Astrocyte (in vitro differentiated cells and primary cell): ENCODE measurements around the gene SEC16B.

ENCODE experiments used
- EZH2 ChIP-seq: IDR thresholded peaks from 2 replicates; pipeline ENCODE4 v1.6.1; 2012; ENCODE audit warnings: mild to moderate bottlenecking, low read length, inconsistent platforms; ENCODE audit not compliant: insufficient read depth
- TF ChIP-seq, protein P1 (sequence below): IDR thresholded peaks from 2 replicates; pipeline ENCODE4 v1.5.1; 2011; ENCODE audit warnings: low read depth, mild to moderate bottlenecking, inconsistent platforms, low read length, moderate library complexity; ENCODE audit not compliant: insufficient read depth

DNA sequence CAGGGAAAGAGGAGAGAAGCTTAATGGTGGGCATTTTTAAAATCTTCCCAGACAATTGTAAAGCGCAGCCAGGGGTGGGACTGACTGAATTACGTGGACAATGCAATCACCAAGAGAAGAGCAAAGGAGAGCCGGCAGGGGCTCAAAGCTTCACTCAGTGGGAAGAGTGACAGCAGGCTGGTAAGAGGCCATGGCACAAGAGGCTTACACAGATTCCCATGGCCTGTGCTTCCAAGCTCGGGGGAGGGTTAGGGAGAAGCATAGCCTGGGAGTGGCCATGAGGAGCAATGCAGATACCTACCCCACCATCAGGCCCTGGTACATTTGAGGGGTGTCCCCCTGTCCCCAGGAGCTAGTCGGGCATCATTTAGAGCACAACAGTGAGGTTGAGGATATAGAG lies 27.1 kb upstream of the SEC16B start:
- TF ChIP-seq, protein P1, sequence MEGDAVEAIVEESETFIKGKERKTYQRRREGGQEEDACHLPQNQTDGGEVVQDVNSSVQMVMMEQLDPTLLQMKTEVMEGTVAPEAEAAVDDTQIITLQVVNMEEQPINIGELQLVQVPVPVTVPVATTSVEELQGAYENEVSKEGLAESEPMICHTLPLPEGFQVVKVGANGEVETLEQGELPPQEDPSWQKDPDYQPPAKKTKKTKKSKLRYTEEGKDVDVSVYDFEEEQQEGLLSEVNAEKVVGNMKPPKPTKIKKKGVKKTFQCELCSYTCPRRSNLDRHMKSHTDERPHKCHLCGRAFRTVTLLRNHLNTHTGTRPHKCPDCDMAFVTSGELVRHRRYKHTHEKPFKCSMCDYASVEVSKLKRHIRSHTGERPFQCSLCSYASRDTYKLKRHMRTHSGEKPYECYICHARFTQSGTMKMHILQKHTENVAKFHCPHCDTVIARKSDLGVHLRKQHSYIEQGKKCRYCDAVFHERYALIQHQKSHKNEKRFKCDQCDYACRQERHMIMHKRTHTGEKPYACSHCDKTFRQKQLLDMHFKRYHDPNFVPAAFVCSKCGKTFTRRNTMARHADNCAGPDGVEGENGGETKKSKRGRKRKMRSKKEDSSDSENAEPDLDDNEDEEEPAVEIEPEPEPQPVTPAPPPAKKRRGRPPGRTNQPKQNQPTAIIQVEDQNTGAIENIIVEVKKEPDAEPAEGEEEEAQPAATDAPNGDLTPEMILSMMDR = no peak
- no peak for TF ChIP-seq EZH2
